GM19023 (cell line): ENCODE data around the gene WDR64.
"Not testable (repeated sequence)": the region's sequence is repeated elsewhere in the genome, so short reads cannot be mapped to it uniquely, and the experiment has no call there.

Experiments
- ATAC-seq: cut with Tn5 transposase; IDR thresholded peaks from one replicate; pipeline ENCODE4 v1.9.1; 2021; ENCODE audit warnings: mild to moderate bottlenecking, moderate library complexity; ENCODE audit not compliant: unreplicated experiment

The WDR64 gene

DNA sequence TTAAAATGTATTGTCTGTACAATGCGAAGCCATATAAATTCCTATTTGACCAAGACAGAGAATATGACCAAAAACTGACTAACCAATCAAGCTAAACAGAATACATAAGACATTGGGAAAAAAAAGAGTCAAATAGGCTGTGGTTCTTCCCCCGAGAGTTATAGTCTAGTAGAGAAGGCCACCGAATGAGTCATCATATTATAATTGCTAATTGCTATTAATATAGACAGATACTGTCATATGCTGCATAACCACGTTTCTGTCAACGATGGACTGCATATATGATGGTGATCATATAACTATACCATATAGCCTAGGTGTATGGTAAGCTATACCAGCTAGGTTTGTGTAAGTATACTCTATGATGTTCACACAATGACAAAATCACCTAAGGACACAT is 82.5 kb downstream of the WDR64 start:
- no peak for ATAC-seq

GRCh38 chr1:241735493-241735926 is 83.4 kb downstream of the WDR64 start:
- not testable (repeated sequence) for ATAC-seq

DNA sequence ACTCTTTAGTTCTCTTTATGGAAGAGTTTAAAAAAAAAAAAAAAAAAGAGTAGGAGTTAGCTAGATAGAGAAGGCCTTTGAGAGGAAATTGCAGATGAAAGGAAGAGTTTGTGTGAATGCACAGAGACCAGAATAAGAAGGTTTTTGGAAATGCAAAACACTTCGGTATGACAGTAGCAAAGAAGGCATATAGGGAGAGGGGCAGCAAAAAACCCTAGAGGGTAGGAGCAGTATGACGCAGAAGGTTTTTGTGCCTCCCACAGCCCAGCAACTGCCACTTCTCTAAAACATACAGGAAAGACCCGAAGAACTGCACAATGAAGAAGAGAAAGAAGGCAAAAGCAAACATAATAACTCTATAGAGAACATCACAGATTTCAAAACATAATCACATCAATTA is 84.3 kb downstream of the WDR64 start:
- no peak for ATAC-seq

GRCh38 chr1:241738284-241739078 is 86.4 kb downstream of the WDR64 start:
- ATAC-seq, result no peak

DNA sequence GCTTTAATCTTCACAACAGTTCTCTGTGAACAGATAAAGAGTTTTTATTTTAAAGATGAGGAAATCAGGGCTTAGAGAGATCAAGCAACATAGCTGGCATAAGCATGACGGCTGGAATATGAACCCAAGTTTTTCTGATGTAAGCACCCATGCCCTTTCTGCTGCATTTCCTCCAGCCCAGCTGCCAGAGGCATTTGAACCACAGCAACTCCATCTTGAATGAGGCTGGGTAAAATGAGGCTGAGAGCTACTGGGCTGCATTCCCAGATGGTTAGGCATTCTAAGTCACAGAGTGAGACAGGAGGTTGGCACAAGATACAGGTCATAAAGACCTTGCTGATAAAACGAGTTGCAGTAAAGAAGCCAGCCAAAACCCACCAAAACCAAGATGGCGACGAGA is 90.0 kb downstream of the WDR64 start:
- ATAC-seq, result no peak

GRCh38 chr1:241744591-241744990 is 92.5 kb downstream of the WDR64 start:
- ATAC-seq, result no peak

GRCh38 chr1:241747992-241748391 is 95.9 kb downstream of the WDR64 start:
- no peak for ATAC-seq

DNA sequence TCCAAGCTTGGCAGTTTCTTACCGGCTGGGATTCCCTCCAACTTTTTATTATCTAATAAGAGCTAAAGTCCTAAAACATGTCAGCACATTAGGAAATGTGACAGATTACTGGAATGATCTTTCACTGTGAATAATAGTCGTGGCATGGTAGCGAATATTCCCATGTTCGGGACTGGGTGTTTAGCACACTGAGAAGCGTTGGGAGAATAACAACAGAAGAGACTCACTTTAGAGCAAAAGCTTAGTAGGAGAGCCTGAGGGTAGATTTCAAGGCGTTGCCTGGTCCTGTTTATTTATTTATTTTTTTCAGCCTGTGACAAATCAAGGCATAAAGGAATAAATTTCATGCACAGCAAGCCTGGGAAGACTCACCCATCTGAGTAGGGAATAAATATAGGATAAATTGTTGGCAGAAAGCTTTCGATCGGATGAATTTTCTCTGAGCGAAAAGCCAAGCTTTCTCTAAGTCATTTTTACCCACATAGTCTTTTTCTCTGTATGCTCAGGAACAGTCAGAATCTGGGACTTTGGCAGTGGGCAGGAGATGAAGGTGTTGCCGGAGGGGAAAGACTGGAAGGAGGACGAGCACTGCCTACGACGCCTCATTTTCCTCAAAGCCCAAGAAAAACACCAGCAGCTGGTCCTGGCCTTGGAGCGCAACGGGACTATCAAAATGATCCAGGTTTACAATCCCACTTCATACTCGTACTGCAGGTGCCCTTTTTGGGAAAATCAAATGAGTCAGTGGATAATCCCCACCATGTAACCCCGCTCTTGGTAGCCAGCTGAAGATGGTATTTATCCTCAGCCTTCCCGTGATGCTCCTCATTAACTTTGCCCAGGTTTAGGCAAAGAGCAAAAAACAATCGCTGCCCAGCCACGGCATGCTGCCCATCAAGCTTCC is 97.2 kb downstream of the WDR64 start:
- ATAC-seq, result no peak

DNA sequence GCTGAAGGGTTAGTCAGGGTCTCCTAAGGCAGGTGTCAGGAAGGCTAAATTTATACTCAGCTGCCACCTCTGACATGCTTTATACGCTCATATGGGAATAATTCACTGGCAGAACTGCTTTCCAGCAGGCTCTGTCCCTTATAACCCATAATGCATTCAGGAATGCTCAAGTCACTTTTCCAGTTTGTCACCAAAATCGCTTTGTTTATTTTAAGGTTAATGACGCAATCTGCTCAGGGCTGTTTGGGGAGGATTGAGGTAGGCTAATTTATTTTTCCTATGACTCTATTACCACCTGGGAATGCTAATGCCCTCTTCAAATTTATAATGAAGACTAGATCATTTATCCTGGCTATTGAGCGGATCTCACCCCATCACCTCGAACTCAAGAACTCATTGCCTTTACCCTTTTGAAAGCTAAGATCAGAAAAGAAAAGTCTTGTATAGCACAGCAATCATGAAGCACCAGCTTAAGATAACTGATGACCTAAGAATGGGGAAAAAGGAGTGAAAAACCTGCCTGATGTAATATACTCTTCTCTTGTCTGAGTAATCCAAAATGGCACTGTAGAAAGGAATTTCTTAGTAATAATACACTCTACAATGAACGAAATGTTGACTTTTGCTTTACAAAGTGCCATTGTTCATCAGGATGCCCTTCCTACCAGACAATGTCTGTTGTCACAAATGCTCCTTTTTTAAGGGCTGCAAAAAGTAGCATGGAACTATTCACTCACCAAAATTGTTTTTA is 98.0 kb downstream of the WDR64 start:
- ATAC-seq, result no peak

DNA sequence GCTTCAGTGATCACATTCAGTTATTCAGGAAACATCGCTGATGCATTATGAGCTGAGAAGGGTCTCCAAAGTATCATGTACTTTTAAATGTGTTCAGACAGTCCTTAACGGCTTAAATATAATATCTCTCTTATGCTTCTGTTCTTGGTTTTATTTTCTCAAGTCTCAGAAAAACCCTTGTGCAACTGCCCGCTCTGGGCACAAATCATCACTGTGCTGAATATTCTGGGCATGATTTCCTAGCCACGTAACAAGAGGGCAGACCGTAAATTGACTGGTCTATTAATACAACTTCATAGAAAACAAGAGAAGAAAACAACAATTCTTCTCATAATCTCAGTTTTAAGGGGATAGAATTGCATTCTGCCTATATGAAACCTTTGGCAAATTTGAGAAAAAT is 99.4 kb downstream of the WDR64 start:
- ATAC-seq, result no peak

- no peak for ATAC-seq
Observed at GRCh38 chr1:241762713-241763339, 110.7 kb downstream of the WDR64 start.

- no peak for ATAC-seq
Observed at GRCh38 chr1:241765390-241765789, 113.3 kb downstream of the WDR64 start.

- no peak for ATAC-seq
Observed at GRCh38 chr1:241767737-241768136, 115.7 kb downstream of the WDR64 start.

DNA sequence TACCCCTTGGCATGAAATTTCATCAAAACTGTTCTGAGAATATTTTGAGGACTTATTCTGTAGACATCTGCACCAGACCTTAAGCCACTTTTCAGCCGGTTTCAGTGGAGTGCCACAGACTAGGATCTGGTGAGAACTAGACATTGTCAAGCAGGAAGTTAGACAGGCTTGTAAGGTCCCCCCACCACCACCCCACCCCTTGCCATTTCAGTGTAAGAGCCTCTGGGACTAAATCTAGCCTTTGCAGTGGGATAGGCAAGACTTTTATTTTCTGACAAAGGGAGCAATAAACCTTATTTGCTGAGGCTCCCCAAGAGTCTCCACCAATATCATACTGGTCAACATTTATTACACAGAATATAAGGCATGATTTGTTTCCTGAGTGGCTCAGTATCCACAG is 118.0 kb downstream of the WDR64 start:
- no peak for ATAC-seq

GRCh38 chr1:241771117-241771516 is 119.0 kb downstream of the WDR64 start:
- ATAC-seq, result no peak

DNA sequence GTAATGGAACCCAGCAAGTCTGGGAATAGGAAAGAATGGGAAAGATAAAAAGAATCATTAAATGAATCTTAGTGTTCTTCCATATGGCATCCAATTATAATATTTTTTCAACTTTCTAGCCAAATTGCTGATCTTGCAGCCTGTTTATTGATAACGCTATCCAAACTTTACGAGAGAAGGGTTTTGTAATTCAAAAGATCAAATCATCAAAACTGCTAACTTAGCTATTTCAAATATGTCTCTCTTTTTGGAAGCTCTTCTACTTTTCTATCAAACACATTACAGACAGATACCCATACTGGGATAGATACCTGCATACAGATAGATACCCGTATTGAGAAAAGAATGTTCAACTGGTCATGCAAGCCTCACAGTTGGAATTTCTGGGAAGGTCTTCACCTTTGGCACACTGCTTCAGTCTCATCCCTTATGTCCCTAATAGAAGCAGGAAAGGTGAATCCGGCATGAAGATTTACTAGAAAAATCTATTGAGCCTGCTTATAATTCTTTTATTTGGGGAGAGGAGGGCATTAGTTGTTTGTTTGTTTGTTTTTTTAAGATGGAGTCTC is 120.9 kb downstream of the WDR64 start:
- ATAC-seq, result no peak

DNA sequence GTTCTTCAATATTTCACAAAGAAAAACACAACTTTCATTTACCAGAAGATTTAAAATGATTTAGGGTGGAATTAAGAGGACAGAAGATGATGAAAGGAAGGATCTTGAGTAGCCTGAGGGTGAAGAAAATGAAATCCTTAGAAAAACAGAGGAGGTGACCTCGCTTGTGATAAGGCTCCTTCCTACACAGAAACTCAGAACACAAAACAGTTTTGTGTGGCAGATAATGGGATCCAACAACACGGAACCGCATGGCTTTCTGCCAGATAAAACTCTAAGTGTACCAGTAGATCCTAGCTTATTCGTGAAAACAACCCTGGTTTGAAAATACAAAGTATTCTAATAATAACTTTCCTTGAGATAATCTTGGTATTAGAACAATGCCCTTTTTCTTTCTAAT is 121.9 kb downstream of the WDR64 start:
- no peak for ATAC-seq

DNA sequence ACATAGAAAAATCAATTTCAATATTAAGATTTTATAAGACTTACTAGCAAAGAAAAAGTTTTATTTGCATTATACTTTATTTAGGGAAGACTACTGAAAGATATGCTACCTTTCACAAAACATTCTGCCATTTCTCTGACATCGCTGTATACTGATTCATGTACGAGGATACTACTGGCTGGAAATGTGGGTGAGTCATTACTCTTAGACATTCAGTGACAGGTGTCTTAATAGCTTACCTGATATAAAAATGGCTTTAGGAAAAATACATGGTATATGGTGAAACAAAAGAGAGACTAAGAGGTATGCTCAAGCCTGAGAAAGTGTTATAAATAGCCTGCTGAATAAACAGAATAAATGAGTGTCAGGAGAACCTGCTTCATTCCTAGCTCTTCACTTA is 122.9 kb downstream of the WDR64 start:
- ATAC-seq, result no peak

- no peak for ATAC-seq
Observed at GRCh38 chr1:241776911-241777310, 124.8 kb downstream of the WDR64 start.

GRCh38 chr1:241778117-241778516 is 126.0 kb downstream of the WDR64 start:
- no peak for ATAC-seq
